HG03139 (cell line): ENCODE results near the gene PLPPR2.
"Not testable (repeated sequence)": the region's sequence is repeated elsewhere in the genome, so short reads cannot be mapped to it uniquely, and the experiment has no call there.

ENCODE experiments used
- ATAC-seq: cut with Tn5 transposase; IDR thresholded peaks from one replicate; pipeline ENCODE4 v1.9.1; 2021; ENCODE audit not compliant: unreplicated experiment

The PLPPR2 gene

DNA sequence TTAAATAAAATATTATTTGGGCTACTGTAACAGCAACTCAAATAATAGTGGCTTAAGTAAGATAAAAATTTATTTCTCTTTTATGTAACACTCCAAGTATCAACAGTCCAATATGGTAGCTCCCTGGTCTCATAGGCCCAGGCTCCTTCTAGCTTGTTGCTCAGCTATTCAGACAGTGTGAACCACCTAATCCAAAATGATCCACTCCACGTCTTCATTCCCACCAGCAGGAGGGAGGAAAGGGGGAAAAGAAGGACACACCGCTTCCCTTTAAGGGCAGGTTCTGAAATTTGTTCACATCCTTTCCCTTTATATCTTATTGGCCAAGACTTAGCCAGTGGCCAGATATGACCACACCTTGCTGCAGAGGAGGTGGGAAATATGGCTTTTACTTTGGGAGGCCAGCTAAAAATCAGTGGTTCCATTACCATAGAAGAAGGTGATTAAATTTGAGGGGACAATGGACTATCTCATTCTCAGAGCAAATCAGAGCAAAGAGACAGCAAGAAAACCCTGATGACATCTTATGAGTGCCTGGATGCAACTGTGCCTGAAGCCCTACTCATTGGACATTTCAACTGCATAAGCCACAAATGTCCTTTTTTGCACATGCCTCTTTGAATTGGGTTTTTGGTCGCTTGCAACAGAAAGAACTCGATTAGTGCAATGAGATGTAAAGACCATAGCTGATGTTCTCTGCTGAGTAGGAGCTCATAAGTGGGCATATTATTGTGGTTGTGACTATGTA is 35.9 kb downstream of the PLPPR2 start:
- ATAC-seq: no peak

GRCh38 chr19:11397089-11397610 is 41.9 kb downstream of the PLPPR2 start:
- no peak for ATAC-seq

GRCh38 chr19:11399667-11400066 is 44.4 kb downstream of the PLPPR2 start:
- no peak for ATAC-seq

- no peak for ATAC-seq
Observed at GRCh38 chr19:11400798-11401197, 45.6 kb downstream of the PLPPR2 start.

GRCh38 chr19:11401808-11402543 is 46.7 kb downstream of the PLPPR2 start:
- ATAC-seq: no peak

GRCh38 chr19:11404588-11405222 is 49.5 kb downstream of the PLPPR2 start:
- ATAC-seq: no peak

GRCh38 chr19:11405846-11406643 is 50.8 kb downstream of the PLPPR2 start:
- no peak for ATAC-seq

- not testable (repeated sequence) for ATAC-seq
Observed at GRCh38 chr19:11406703-11407236, 51.5 kb downstream of the PLPPR2 start.

- ATAC-seq: no peak
Observed at GRCh38 chr19:11408591-11408990, 53.4 kb downstream of the PLPPR2 start.

DNA sequence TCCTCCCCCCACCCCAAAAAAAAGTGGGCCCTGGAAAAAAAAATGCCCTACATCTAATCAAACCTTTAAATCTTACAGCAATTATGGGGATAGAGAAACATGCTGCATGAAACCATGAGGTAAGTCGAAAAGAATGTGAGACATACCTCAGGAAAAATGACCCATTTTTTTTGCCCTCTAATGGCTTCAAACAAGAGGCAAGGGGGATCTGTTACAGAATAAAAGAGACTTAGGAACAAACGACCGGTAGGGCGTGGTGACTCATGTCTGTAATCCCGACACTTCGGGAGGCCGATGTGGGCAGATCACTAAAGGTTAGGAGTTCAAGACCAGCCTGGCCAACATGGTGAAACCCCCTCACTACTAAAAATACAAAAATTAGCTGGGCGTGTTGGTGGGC is 55.5 kb downstream of the PLPPR2 start:
- ATAC-seq: no peak

- ATAC-seq: no peak
Observed at GRCh38 chr19:11414544-11414943, 59.3 kb downstream of the PLPPR2 start.
